ENCODE results near the gene DENND1B. TPM values are rescaled to one million over a fixed set of nuclear protein-coding genes. Genes with fewer than 3 reads are reported as not detected.

DENND1B gene
- total and polyA plus RNA-seq, 2 of the 13 experiments (the other 11 are each of a cell fraction or from before 2014, with no cell fraction given): 2.6 to 5.7 TPM

DNA sequence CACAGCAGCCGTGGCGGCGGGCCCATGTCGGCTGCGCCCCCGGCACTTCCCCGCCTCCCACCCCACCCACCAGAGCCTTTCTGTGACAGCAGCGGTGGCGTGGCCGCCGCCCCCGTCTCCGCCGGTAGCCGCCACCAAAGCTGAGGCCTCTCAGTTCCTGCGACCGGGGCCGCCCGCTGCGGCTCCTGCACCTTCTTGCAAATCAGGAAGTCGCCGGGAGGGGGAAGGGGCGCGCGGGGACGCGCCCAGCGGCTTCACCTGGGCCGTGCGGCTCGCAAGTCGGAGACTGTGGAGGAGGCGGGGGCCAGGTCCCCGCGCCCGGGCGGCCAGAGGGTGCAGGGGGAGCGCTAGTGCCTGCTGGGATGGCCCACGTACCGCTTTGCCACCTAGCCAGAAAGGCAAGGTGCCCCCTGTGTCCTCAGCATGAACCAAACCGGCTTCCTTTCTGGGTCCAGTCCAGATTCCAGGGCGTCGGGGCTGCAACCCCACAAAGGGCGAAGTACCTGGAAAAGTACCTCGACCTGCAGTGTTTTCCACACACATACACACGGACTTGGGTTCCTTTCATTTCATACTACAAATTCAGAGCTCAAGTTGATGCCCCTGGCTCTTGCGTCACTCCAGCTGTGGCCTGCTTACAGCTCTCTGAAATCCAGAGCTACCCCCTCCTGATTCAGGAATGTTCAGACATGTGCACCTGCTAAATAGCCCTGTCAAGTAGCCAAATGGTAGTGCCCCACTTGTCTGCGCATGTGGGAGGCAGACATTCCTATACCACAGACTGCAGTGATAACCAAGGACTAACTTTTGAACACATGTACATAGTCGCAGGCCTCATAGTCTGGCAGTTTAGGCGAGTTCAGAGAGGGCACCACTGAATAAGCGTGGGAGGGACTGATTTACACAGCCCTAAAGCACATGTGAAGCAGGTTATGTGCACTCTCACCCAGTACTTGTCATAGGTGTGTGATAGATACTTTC is at the start of gene DENND1B (continued):
- TF ChIP-seq CTCF (CRISPR knock-in tag; IDR thresholded peaks at IDR 0.05) (peak; percentile 40; the same call in 1 of the 2 replicates), SALL1 (CRISPR knock-in tag; IDR thresholded peaks at IDR 0.05) (peak; percentile 27), HMGXB4 (CRISPR knock-in tag; IDR thresholded peaks at IDR 0.05; ENCODE audit: borderline replicate concordance in 1 of 2, low read depth in 1 of 2) (peak; percentile 48 to 63; a peak in 2 of 4 replicates), BORCS8-MEF2B (CRISPR knock-in tag; IDR thresholded peaks at IDR 0.05) (0 out of 2 replicates have a peak, but pooled peaks have one; percentile 50), GATAD1 (CRISPR knock-in tag; IDR thresholded peaks at IDR 0.05) (no peak), ETV5 (CRISPR knock-in tag; IDR thresholded peaks at IDR 0.05; ENCODE audit: borderline replicate concordance) (peak; percentile 46; the same call in 1 of the 2 replicates), ZNF564 (CRISPR knock-in tag; IDR thresholded peaks at IDR 0.05) (peak; percentile 55; the same call in 1 of the 2 replicates), TARDBP (CRISPR knock-in tag; IDR thresholded peaks at IDR 0.05) (no peak; the same call in none of the 2 replicates), ZNF709 (CRISPR knock-in tag; IDR thresholded peaks at IDR 0.05) (peak; percentile 74; the same call in 1 of the 2 replicates), ZNF503 (CRISPR knock-in tag; IDR thresholded peaks at IDR 0.05) (0 out of 2 replicates have a peak, but pooled peaks have one; percentile 22), ZNF670 (CRISPR knock-in tag; IDR thresholded peaks at IDR 0.05; ENCODE audit: borderline replicate concordance) (peak; percentile 32; the same call in 1 of the 2 replicates), TGIF2 (CRISPR knock-in tag; IDR thresholded peaks at IDR 0.05) (0 out of 2 replicates have a peak, but pooled peaks have one; percentile 17)
- TF ChIP-seq, protein P1, sequence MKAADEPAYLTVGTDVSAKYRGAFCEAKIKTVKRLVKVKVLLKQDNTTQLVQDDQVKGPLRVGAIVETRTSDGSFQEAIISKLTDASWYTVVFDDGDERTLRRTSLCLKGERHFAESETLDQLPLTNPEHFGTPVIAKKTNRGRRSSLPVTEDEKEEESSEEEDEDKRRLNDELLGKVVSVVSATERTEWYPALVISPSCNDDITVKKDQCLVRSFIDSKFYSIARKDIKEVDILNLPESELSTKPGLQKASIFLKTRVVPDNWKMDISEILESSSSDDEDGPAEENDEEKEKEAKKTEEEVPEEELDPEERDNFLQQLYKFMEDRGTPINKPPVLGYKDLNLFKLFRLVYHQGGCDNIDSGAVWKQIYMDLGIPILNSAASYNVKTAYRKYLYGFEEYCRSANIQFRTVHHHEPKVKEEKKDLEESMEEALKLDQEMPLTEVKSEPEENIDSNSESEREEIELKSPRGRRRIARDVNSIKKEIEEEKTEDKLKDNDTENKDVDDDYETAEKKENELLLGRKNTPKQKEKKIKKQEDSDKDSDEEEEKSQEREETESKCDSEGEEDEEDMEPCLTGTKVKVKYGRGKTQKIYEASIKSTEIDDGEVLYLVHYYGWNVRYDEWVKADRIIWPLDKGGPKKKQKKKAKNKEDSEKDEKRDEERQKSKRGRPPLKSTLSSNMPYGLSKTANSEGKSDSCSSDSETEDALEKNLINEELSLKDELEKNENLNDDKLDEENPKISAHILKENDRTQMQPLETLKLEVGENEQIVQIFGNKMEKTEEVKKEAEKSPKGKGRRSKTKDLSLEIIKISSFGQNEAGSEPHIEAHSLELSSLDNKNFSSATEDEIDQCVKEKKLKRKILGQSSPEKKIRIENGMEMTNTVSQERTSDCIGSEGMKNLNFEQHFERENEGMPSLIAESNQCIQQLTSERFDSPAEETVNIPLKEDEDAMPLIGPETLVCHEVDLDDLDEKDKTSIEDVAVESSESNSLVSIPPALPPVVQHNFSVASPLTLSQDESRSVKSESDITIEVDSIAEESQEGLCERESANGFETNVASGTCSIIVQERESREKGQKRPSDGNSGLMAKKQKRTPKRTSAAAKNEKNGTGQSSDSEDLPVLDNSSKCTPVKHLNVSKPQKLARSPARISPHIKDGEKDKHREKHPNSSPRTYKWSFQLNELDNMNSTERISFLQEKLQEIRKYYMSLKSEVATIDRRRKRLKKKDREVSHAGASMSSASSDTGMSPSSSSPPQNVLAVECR (CRISPR knock-in tag; IDR thresholded peaks at IDR 0.05; ENCODE audit: borderline replicate concordance): peak; percentile 25; the same call in 1 of the 2 replicates
- TF ChIP-seq, protein P2, sequence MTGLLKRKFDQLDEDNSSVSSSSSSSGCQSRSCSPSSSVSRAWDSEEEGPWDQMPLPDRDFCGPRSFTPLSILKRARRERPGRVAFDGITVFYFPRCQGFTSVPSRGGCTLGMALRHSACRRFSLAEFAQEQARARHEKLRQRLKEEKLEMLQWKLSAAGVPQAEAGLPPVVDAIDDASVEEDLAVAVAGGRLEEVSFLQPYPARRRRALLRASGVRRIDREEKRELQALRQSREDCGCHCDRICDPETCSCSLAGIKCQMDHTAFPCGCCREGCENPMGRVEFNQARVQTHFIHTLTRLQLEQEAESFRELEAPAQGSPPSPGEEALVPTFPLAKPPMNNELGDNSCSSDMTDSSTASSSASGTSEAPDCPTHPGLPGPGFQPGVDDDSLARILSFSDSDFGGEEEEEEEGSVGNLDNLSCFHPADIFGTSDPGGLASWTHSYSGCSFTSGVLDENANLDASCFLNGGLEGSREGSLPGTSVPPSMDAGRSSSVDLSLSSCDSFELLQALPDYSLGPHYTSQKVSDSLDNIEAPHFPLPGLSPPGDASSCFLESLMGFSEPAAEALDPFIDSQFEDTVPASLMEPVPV (CRISPR knock-in tag; IDR thresholded peaks at IDR 0.05): peak; percentile 81; the same call in 1 of the 2 replicates
